GM19397 (cell line): ENCODE measurements around the gene ARMC9.
"Not testable (repeated sequence)": the region's sequence is repeated elsewhere in the genome, so short reads cannot be mapped to it uniquely, and the experiment has no call there.

Experiments used
- ATAC-seq: cut with Tn5 transposase; IDR thresholded peaks from one replicate; pipeline ENCODE4 v1.9.1; 2021; ENCODE audit warnings: mild to moderate bottlenecking, moderate library complexity; ENCODE audit not compliant: unreplicated experiment

ARMC9 gene

GRCh38 chr2:231241755-231242507 lies 43.5 kb downstream of the ARMC9 start:
- no peak for ATAC-seq

GRCh38 chr2:231243866-231244265 lies 45.4 kb downstream of the ARMC9 start:
- no peak for ATAC-seq

DNA sequence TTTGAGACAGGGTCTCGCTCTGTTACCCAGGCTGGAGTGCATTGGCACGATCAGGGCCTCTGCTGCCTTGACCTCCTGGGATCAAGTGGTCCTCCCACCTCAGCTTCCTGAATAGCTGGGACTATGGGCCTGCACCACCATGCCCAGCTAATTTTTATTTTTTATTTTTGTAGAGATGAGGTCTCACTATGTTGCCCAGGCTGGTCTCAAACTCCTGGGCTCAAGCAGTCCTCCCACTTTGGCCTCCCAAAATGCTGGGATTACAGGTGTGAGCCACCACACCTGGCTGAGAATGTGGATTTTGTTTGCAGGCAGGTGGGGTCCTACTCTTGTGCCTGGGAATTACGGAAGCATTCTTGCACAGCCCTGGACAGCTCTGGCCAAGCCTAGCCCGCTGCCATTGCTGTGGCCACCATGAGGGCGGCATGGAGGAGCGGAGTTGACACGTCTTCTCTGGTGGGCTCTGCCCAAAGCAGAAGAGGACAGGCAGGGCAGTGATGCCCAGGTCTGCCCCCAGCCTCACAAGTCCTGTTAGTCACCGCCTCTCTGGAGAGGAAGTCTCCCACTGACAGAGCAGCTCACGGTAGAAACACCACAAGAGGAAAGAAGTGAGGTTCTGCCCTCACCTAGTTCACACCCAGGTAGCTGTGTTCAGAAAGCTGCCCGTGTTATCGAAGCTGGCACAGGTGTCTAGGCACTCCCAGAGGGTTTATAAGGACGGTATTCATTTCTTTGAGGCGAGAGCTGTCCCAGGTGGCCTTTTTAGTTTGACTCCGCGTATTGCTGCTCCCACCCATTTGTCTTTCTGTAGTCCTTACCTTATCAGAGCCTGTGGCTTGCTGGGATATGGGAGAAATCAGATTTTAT lies 46.2 kb downstream of the ARMC9 start:
- ATAC-seq: no peak

- ATAC-seq: no peak
Measured at GRCh38 chr2:231245249-231246094, 47.0 kb downstream of the ARMC9 start.

DNA sequence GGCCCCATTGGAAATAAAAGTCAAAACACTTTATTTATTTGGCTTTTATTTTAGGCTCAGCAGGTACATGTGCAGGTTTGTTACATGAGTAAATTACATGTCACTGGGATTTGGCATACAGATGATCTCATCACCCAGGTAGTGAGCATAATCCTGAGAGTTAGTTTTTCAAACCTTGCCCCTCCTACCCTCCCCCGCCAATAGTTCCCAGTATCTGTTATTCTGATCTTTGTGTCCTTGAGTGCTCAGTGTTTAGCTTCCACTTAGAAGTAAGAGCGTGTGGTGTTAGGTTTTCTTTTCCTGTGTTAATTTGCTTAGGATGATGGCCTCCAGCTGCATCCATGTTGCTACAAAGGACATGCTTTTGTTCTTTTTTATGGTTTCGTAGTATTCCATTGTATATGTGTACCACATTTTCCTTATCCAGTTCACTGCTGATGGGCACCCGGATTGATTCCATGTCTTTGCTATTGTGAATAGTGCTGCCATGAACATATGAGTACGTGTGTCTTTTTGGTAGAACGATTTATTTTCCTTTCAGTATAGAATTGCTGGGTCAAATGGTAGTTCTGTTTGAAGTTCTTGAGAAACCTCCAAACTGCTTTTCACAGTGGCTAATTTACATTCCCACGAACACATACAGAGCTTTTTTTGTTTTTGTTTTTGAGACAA lies 47.9 kb downstream of the ARMC9 start:
- no peak for ATAC-seq

DNA sequence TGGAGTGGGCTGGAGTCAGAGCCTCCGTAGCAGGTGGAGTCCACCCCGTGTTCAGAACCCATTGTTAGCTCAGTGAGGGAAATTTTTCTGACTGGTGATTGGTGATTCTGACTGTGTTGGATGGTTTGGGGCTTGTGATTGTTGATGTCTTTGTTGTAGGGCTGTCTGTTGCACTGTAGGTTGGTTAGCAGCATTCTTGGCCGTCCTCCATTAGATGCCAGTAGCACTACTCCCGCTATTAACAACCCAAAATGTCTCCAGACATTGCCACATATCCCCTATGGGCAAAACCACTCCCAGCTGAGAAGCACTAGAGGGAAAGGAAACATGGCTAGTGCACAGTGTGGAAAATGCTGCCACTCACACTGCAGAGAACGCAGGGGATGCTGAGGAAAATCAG lies 51.7 kb downstream of the ARMC9 start:
- no peak for ATAC-seq

GRCh38 chr2:231250698-231251097 lies 52.3 kb downstream of the ARMC9 start:
- no peak for ATAC-seq

DNA sequence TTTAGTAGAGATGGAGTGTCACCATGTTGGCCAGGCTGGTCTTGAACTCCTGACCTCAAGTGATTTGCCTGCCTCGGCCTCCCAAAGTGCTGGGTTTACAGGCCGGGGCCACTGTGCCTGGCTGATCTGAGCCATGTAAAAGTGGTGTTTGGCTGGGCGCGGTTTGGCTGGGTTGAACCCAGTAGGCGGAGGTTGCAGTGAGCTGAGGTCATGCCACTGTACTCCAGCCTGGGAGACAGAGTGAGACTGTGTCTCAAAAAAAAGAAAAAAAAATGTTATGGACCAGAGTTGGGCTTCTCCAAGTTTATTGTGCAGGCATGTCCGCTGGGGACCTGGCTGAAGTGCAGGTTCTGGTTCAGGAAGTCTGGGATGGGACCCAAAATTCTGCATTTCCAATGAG lies 54.9 kb downstream of the ARMC9 start:
- not testable (repeated sequence) for ATAC-seq

DNA sequence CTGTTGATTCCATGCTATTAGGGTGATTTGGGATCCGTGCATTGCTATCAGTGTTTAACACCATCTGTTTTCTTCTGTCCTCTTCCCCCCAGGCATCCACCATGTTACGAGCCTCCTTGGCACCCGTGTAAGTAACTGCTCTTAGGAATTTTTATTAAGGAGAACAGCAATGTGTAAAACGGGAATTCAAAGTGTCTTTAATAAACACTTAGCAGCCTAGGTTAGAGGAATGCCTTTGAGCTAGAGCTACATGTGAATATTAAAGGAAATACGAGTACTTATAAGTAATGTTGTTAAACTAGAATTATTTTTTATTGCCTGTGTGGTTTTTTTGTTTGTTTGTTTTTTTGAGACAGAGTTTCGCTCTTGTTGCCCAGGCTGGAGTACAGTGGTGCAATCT lies 58.1 kb downstream of the ARMC9 start:
- no peak for ATAC-seq

DNA sequence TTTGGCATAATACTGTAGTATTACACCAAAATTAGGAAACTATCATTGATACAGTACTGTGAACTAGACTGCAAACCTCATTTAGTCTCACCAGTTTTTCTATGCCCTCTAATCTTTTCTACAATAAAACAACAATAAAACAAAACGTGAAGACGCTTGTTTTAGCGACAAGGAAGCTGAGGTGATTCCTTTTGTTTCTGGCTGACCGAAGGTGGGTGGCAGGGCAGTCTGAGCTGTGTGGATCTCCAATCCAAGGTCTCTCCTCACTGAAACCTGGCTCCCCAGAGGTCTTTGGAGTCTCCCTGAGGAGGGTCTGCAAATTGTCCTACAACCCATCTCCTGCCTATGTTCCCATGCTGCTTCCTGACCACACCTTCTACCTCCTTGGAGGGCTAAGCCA lies 59.3 kb downstream of the ARMC9 start:
- no peak for ATAC-seq

- no peak for ATAC-seq
Measured at GRCh38 chr2:231258701-231259100, 60.3 kb downstream of the ARMC9 start.

DNA sequence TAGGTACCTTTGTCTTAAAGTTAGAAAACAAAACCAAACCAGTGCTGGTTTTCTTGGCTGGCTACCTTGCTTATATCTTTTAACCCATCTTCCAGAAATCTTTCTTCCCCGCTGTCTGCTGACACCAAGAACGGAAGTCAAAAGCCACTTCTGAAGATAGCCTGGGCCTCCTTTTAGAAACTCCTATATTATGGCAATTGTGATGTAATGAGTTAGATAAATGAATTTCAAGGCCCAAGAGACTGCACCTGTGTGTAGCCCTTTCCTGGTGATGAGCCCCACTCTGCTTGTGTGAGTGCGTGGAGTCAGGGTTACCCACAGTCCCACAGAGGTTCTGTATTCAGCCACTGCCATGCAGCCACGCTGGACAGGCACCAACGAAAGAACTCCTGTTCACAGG lies 60.7 kb downstream of the ARMC9 start:
- no peak for ATAC-seq

GRCh38 chr2:231260442-231261208 lies 62.2 kb downstream of the ARMC9 start:
- ATAC-seq: no peak

DNA sequence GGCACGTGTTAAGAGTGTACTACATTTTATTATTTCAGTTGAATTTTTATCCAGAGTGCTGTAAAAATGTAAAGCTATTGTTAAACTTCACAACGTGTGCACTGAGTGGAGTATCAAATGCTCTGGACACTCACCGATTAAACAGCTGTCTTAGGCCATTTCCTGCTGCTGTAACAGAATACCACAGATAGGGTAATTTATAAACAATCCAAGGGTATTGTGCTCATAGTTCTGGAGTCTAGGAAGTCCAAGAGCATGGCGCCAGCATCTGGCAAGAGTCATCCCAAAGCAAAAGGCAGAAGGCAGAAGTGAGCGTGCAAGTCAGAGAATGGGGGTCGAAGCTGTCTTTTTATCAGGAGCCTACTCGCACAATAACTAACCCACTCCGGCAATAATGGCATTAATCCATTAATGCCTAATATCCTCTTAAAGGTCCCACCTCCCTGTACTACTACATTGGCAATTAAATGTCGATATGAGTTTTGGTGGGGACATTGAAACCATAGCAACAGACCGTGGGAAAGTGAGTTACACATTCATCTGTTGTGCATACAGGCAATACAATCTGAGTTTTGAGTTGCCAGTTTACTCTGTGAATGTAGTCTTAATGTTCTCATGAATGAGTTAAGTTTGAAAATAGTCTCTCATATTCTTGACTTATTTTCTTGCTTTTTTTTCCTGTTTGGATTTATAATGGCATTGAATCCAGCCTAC lies 64.8 kb downstream of the ARMC9 start:
- ATAC-seq: no peak

DNA sequence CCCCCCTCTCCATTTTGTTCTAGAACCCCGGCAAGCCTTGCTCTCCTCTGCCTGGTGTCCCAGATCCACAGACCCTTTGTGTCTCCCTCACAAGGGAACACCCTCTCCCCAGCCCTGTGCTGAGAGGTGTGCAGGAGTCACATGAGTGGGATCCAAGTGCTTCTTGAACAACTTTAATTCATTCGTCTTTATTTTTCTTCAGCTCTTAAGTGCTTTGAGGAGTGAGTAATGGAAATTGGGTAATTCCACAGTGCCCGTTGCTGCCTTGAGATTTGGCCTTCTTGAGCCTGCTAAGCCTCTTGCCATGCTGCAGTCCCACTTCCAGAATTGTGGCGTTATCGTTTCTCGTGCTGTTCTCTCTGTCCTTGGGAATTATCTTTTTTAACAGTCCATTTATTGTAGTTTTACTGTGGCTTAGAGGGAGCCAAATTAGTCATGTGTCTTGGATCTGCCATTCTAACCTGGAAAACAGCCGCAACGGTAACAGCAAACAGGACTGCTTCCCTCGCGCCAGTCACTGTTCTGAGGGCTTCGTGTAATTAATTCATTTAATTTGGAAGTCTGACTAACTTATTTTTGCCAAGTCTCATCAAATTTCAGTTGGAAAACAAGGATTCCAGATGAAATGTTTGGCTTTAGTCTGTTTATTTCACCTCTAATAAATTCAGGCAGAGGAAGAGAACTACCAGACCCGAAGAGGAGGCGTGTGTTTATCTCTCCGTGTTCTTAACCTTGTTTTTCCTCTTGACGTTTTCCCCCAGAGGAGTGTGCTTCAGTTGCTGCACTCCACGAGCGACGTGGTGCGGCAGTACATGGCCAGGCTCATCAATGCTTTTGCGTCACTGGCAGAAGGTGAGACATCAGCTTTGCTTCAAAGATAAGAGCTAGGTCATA lies 72.0 kb downstream of the ARMC9 start:
- no peak for ATAC-seq

DNA sequence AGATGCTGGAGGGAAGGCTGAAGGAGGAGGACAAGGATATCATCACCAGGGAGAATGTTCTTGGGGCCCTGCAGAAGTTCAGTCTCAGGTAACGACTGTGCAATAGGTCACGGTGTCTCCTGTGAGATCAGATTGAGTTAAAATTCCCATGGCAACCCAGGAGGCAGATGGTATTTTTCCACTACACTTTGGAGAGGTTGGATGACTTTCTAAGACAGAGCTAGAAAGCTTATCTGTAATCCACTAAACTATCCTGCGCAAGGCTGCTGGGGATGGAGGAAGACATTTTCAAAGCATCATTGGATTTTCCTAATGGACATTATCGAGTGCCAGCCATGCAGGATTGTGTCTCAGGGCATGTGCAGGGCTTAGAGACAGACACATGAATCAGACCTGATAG lies 74.6 kb downstream of the ARMC9 start:
- no peak for ATAC-seq

DNA sequence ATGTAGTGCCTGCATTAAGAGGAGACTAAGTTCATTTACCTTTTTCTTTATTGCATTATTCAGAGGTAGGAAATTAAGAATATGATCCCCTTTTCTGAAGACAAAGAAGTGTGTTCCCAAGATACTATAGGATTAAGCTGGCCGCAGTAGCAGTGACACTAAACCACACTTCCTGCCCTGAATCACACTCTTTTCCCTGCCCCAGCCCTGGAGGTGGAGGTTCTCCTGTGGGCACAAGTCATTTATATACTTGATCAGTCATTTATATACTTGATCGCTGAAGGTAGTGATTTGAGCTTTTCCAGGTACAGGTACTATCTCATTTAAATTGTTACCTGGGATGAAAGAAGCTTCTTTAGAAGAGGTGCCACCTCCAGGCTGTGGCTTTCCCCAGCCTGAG lies 78.6 kb downstream of the ARMC9 start:
- no peak for ATAC-seq

- no peak for ATAC-seq
Measured at GRCh38 chr2:231277962-231278361, 79.5 kb downstream of the ARMC9 start.
